IMR-90 (cell line): ENCODE data around the gene TIAM1. TPM values are rescaled to one million over a fixed set of nuclear protein-coding genes. Genes with fewer than 3 reads are reported as not detected.

Experiments used
- ATAC-seq: fragments of 200-7000 bp; cut with Tn5 transposase; 2 replicates; pipeline ENCODE4 v1.9.1; 2020; ENCODE audit warnings: low read depth, mild to moderate bottlenecking, moderate library complexity
- BruUV-seq: library from RNA; stranded (reverse); fragments of 400-500 nt; replicated peaks from 2 replicates; lab custom pipeline; 2021; lab: Mats Ljungman, UMichigan
- CTCF ChIA-PET: fragments of 300-600 bp; formaldehyde crosslinking; extraction: SDS; loops from one replicate; lab custom pipeline; 2021; ENCODE audit warnings: antibody characterized with exemption; lab: Yijun Ruan, JAX
- POLR2A ChIA-PET: fragments of 300-600 bp; sonication (Branson Sonifier 250); formaldehyde crosslinking; loops from one replicate; lab custom pipeline; 2022; ENCODE audit warnings: antibody characterized with exemption; ENCODE audit not compliant: unreplicated experiment; lab: Charles Lee
- DNase-seq: peaks from one replicate; pipeline ENCODE4 v3.0.0; 2013
- H2AFZ ChIP-seq: replicated peaks from 2 replicates; pipeline ENCODE3; 2013; ENCODE audit warnings: low read length, mild to moderate bottlenecking; ENCODE audit not compliant: poor library complexity
- H2AK5ac ChIP-seq: 2 replicates; pipeline ENCODE4 v1.6.1; 2013; ENCODE audit warnings: low read depth, low read length, inconsistent platforms
- H2AK9ac ChIP-seq: replicated peaks from 2 replicates; pipeline ENCODE3; 2013; ENCODE audit warnings: mild to moderate bottlenecking, low read depth, low read length, moderate library complexity; ENCODE audit not compliant: poor library complexity
- H2BK120ac ChIP-seq: 2 replicates; pipeline ENCODE4 v1.6.1; 2013; ENCODE audit warnings: low read depth, low read length, inconsistent platforms
- H2BK15ac ChIP-seq: 3 replicates; pipeline ENCODE4 v1.6.1; 2013; ENCODE audit warnings: low read depth, low read length, inconsistent platforms
- H2BK20ac ChIP-seq: 2 replicates; pipeline ENCODE4 v1.6.1; 2013; ENCODE audit warnings: low read depth, mild to moderate bottlenecking, inconsistent platforms, low read length, moderate library complexity
- H2BK5ac ChIP-seq: 2 replicates; pipeline ENCODE4 v1.6.1; 2013; ENCODE audit warnings: mild to moderate bottlenecking, low read depth, low read length, inconsistent platforms; ENCODE audit not compliant: poor library complexity, severe bottlenecking
- H3K14ac ChIP-seq: replicated peaks from 2 replicates; pipeline ENCODE4 v1.6.1; 2013; ENCODE audit warnings: low read depth, low read length, inconsistent platforms
- H3K18ac ChIP-seq: 2 replicates; pipeline ENCODE4 v1.6.1; 2013; ENCODE audit warnings: low read depth, low read length, control low read depth
- H3K23ac ChIP-seq: 2 replicates; pipeline ENCODE4 v1.6.1; 2013; ENCODE audit warnings: low read depth, low read length, inconsistent platforms
- H3K27ac ChIP-seq: 2 replicates; pipeline ENCODE4 v1.5.1; 2013; ENCODE audit warnings: mild to moderate bottlenecking, control low read depth, low read length; ENCODE audit not compliant: insufficient read depth
- H3K27me3 ChIP-seq: 2 replicates; pipeline ENCODE4 v1.6.1; 2013; ENCODE audit warnings: low read length; ENCODE audit not compliant: control insufficient read depth, insufficient read depth
- H3K36me3 ChIP-seq: 2 replicates; pipeline ENCODE4 v1.6.1; 2013; ENCODE audit warnings: low read length, mixed read lengths; ENCODE audit not compliant: control insufficient read depth, insufficient read depth
- H3K4ac ChIP-seq: 2 replicates; pipeline ENCODE4 v1.6.1; 2013; ENCODE audit warnings: low read depth, low read length, inconsistent platforms
- H3K4me1 ChIP-seq: 2 replicates; pipeline ENCODE4 v1.6.1; 2013; ENCODE audit warnings: low read length, mixed read lengths; ENCODE audit not compliant: control insufficient read depth, insufficient read depth
- H3K4me2 ChIP-seq: 2 replicates; pipeline ENCODE4 v1.6.1; 2013; ENCODE audit warnings: low read depth, mild to moderate bottlenecking, control low read depth, low read length, moderate library complexity
- H3K4me3 ChIP-seq: 2 replicates; pipeline ENCODE4 v1.5.1; 2013; ENCODE audit warnings: low read depth, mild to moderate bottlenecking, control low read depth, low read length, moderate library complexity; ENCODE audit not compliant: insufficient read depth
- H3K56ac ChIP-seq: 2 replicates; pipeline ENCODE4 v1.6.1; 2013; ENCODE audit warnings: low read length, inconsistent platforms; ENCODE audit not compliant: insufficient read depth; ENCODE audit errors: extremely low read depth
- H3K79me1 ChIP-seq, 2 experiments: 2 replicates each; pipeline ENCODE4 v1.6.1; 2013; ENCODE audit warnings: low read length in 2 of 2, inconsistent platforms in 1 of 2, low read depth in 1 of 2
- H3K9ac ChIP-seq: 2 replicates; pipeline ENCODE4 v1.6.1; 2013; ENCODE audit warnings: low read depth, low read length, control low read depth
- H3K9me1 ChIP-seq: 2 replicates; pipeline ENCODE4 v1.6.1; 2013; ENCODE audit warnings: low read length, inconsistent platforms; ENCODE audit not compliant: insufficient read depth
- H3K9me3 ChIP-seq: 2 replicates; pipeline ENCODE4 v1.6.1; 2013; ENCODE audit warnings: low read length; ENCODE audit not compliant: control insufficient read depth, insufficient read depth
- H4K20me1 ChIP-seq: 2 replicates; pipeline ENCODE4 v1.6.1; 2013; ENCODE audit warnings: low read length, inconsistent platforms; ENCODE audit not compliant: insufficient read depth
- H4K5ac ChIP-seq: 2 replicates; pipeline ENCODE4 v1.6.1; 2013; ENCODE audit warnings: mild to moderate bottlenecking, low read depth, low read length, control low read depth
- H4K8ac ChIP-seq, 2 experiments: 2 replicates each; pipeline ENCODE4 v1.6.1; 2013; ENCODE audit warnings: low read depth in 2 of 2, low read length in 2 of 2, control low read depth in 1 of 2, inconsistent platforms in 1 of 2
- H4K91ac ChIP-seq: 2 replicates; pipeline ENCODE4 v1.6.1; 2013; ENCODE audit warnings: low read depth, low read length, inconsistent platforms; ENCODE audit not compliant: insufficient read depth
- BHLHE40 ChIP-seq: fragments of 150-350 bp; IDR thresholded peaks from 2 replicates; pipeline ENCODE4 v1.6.1; 2016; ENCODE audit warnings: mild to moderate bottlenecking, low read depth, low read length
- CEBPB ChIP-seq: IDR thresholded peaks from 2 replicates; pipeline ENCODE4 v1.6.1; 2012; ENCODE audit warnings: low read depth, low read length, improper control_type of control experiment
- CHD1 ChIP-seq: IDR thresholded peaks from 2 replicates; pipeline ENCODE4 v1.6.1; 2012; ENCODE audit warnings: low read depth, low read length, improper control_type of control experiment
- FOS ChIP-seq: fragments of 150-350 bp; IDR thresholded peaks from 2 replicates; pipeline ENCODE4 v1.6.1; 2016; ENCODE audit warnings: low read depth, low read length
- MXI1 ChIP-seq: IDR thresholded peaks from 2 replicates; pipeline ENCODE4 v1.6.1; 2012; ENCODE audit warnings: low read depth, mild to moderate bottlenecking, low read length, moderate library complexity, borderline replicate concordance
- NFE2L2 ChIP-seq: fragments of 150-350 bp; IDR thresholded peaks from 2 replicates; pipeline ENCODE4 v1.6.1; 2016; ENCODE audit warnings: low read depth, mild to moderate bottlenecking, low read length
- POLR2A ChIP-seq: IDR thresholded peaks from 2 replicates; pipeline ENCODE4 v1.6.1; 2012; ENCODE audit warnings: mild to moderate bottlenecking, low read depth, low read length
- RAD21 ChIP-seq: IDR thresholded peaks from 2 replicates; pipeline ENCODE4 v1.6.1; 2012; ENCODE audit warnings: low read length, improper control_type of control experiment
- RCOR1 ChIP-seq: IDR thresholded peaks from 2 replicates; pipeline ENCODE4 v1.6.1; 2012; ENCODE audit warnings: mild to moderate bottlenecking, low read length, improper control_type of control experiment; ENCODE audit not compliant: insufficient replicate concordance
- SMC3 ChIP-seq: fragments of 150-350 bp; IDR thresholded peaks from 2 replicates; pipeline ENCODE4 v1.6.1; 2016; ENCODE audit warnings: low read depth, mild to moderate bottlenecking, antibody characterized with exemption, low read length, moderate library complexity
- WGBS, 2 experiments: methylation state at CpG; one replicate each; pipeline versions ENCODE4 v1.1.5 to v1.1.7; 2013; ENCODE audit warnings: missing lambda C conversion rate in 2 of 2; ENCODE audit not compliant: insufficient read length in 1 of 2; ENCODE audit errors: extremely low coverage in 2 of 2; 5-methylcytosine and 5-hydroxymethylcytosine counted together
- dilution Hi-C: fragments of 300-500 bp; cut with HindIII; formaldehyde crosslinking; loops from one replicate; pipeline ENCODE4 v1.14.3; 2018; ENCODE audit warnings: low sequenced_read_pairs; ENCODE audit not compliant: unreplicated experiment
- in situ Hi-C: fragments of 300-500 bp; cut with MboI; formaldehyde crosslinking; loops from 3 replicates; pipeline ENCODE4 v1.14.3; 2019; ENCODE audit warnings: low sequenced_read_pairs, inconsistent platforms, mixed read lengths
- intact Hi-C: fragments of 100-400 bp; cut with micrococcal nuclease; formaldehyde crosslinking; loops from 2 replicates; pipeline ENCODE4 v1.10.0; 2022
- polyA plus RNA-seq, 3 experiments: library from polyadenylated mRNA; depleted of rRNA; stranded (reverse); fragments of >200 nt; gene quantifications; 2 replicates each; pipeline ENCODE4 v1.2.3, GENCODE V29; 2012; ENCODE audit warnings: low replicate concordance in 1 of 3
- total RNA-seq: library from RNA; depleted of rRNA; stranded (reverse); fragments of >200 nt; gene quantifications from 2 replicates; pipeline ENCODE4 v1.2.3, GENCODE V29; 2012
- TF ChIP-seq, protein P1 (sequence below): fragments of 150-350 bp; IDR thresholded peaks from 2 replicates; pipeline ENCODE4 v1.6.1; 2016; ENCODE audit warnings: low read depth, mild to moderate bottlenecking, low read length, moderate library complexity, borderline replicate concordance
- TF ChIP-seq, protein P2 (sequence below): fragments of 150-350 bp; IDR thresholded peaks from 2 replicates; pipeline ENCODE4 v1.6.1; 2017; ENCODE audit warnings: mild to moderate bottlenecking, antibody characterized with exemption, low read length, low read depth
- TF ChIP-seq, protein P3 (sequence below): conservative IDR thresholded peaks from 2 replicates; pipeline ENCODE4 v1.5.1; 2012; ENCODE audit warnings: mild to moderate bottlenecking, low read depth, low read length, improper control_type of control experiment

Gene TIAM1
- total and polyA plus RNA-seq, 2 of the 4 experiments (the other 2 are of a cell fraction) = 2.9 to 9.3 TPM

DNA sequence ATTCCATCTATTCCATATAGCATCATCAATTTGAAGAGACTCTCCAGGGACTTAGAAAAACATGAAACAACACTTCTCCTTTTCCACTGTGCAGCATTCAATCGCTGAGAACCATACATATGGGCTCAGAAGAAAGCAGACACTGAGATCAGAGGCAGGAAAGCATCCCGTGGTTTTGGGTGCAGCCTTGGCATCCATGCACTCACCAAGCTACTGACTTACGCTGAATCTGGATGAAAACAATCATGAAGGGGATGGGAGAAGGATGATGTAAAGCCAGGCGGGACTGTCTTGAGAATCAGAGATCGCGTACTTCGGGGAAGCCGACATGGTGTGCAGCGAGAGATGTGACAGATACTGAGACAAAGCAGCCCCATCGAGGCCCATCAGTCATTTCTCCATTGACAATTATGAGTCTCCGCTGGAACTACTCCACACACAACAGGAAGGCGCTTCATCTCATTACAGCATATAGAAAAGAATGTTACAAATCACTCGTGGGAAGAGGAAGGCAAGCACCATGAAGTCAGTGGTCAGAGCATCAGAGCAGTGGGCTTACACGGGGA lies 2.3 kb upstream of the TIAM1 start:
- Histone ChIP-seq H3K56ac (no peak overlapping the region), H2BK15ac (no peak overlapping the region), H3K9me3 (no peaks in the 10 kb centered on the region), H4K20me1 (no peaks in the 10 kb centered on the region), H3K36me3 (no peaks in the 10 kb centered on the region), H3K4me1 (no peaks in the 10 kb centered on the region), H4K8ac (no peak overlapping the region), H3K9ac (no peak overlapping the region), H3K79me1 (no peaks in the 10 kb centered on the region), H2AK5ac (no peak overlapping the region), H2BK20ac (no peak overlapping the region), H3K14ac (no peak overlapping the region), H3K27me3 (peaks cover 34% of the 10 kb centered on the region), H3K18ac (no peak overlapping the region), H2BK5ac (no peak overlapping the region), H3K4me3 (no peak overlapping the region), H3K27ac (no peak overlapping the region), H3K4me2 (no peak overlapping the region), H4K91ac (no peak overlapping the region), H2AFZ (no peak overlapping the region), H3K4ac (no peak overlapping the region), H3K9me1 (no peaks in the 10 kb centered on the region), H2BK120ac (no peak overlapping the region), H3K23ac (no peak overlapping the region), H4K5ac (no peak overlapping the region), H2AK9ac (no peak overlapping the region)
- in situ Hi-C loops (no loop called here), dilution Hi-C loops (no loop called here), intact Hi-C loops (loop anchor here (2.0 kb wide), 1 partner anchor 148 kb away; no protein-coding TSS in a partner anchor)
- POLR2A ChIA-PET = no interaction called here
- ATAC-seq = no peak
- BruUV-seq = no TSS peak
- TF ChIP-seq NFE2L2 (no peak), RAD21 (no peak), CHD1 (no peak), BHLHE40 (no peak), FOS (no peak), RCOR1 (no peak), CEBPB (no peak), POLR2A (no peak), MXI1 (no peak), SMC3 (no peak)
- TF ChIP-seq, protein P1, sequence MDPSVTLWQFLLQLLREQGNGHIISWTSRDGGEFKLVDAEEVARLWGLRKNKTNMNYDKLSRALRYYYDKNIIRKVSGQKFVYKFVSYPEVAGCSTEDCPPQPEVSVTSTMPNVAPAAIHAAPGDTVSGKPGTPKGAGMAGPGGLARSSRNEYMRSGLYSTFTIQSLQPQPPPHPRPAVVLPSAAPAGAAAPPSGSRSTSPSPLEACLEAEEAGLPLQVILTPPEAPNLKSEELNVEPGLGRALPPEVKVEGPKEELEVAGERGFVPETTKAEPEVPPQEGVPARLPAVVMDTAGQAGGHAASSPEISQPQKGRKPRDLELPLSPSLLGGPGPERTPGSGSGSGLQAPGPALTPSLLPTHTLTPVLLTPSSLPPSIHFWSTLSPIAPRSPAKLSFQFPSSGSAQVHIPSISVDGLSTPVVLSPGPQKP = no peak
- TF ChIP-seq, protein P2, sequence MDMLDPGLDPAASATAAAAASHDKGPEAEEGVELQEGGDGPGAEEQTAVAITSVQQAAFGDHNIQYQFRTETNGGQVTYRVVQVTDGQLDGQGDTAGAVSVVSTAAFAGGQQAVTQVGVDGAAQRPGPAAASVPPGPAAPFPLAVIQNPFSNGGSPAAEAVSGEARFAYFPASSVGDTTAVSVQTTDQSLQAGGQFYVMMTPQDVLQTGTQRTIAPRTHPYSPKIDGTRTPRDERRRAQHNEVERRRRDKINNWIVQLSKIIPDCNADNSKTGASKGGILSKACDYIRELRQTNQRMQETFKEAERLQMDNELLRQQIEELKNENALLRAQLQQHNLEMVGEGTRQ = no peak
- TF ChIP-seq, protein P3, sequence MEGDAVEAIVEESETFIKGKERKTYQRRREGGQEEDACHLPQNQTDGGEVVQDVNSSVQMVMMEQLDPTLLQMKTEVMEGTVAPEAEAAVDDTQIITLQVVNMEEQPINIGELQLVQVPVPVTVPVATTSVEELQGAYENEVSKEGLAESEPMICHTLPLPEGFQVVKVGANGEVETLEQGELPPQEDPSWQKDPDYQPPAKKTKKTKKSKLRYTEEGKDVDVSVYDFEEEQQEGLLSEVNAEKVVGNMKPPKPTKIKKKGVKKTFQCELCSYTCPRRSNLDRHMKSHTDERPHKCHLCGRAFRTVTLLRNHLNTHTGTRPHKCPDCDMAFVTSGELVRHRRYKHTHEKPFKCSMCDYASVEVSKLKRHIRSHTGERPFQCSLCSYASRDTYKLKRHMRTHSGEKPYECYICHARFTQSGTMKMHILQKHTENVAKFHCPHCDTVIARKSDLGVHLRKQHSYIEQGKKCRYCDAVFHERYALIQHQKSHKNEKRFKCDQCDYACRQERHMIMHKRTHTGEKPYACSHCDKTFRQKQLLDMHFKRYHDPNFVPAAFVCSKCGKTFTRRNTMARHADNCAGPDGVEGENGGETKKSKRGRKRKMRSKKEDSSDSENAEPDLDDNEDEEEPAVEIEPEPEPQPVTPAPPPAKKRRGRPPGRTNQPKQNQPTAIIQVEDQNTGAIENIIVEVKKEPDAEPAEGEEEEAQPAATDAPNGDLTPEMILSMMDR = no peak
- CTCF ChIA-PET = no interaction called here
- no peak for DNase-seq
- WGBS, 2 experiments = no CpG with 5 or more reads among the region's 14 CpGs
